IPS DF 6.9 (cell line): ENCODE data around the gene RYR1.

Experiments
- DNase-seq: peaks from one replicate; pipeline ENCODE4 v3.0.0-alpha.2; 2013; ENCODE audit warnings: low read depth, low spot score
- H3K27ac ChIP-seq: one replicate; pipeline ENCODE4 v1.5.1; 2013; ENCODE audit warnings: low read length, control low read depth
- H3K27me3 ChIP-seq: 2 replicates; pipeline ENCODE4 v1.6.1; 2013; ENCODE audit warnings: mild to moderate bottlenecking, low read length; ENCODE audit not compliant: control insufficient read depth, insufficient read depth
- H3K36me3 ChIP-seq: 2 replicates; pipeline ENCODE4 v1.6.1; 2013; ENCODE audit warnings: low read length; ENCODE audit not compliant: control insufficient read depth, insufficient read depth
- H3K4me1 ChIP-seq: 2 replicates; pipeline ENCODE4 v1.6.1; 2013; ENCODE audit warnings: low read length; ENCODE audit not compliant: control insufficient read depth, insufficient read depth
- H3K4me3 ChIP-seq: 2 replicates; pipeline ENCODE4 v1.5.1; 2013; ENCODE audit warnings: mild to moderate bottlenecking, low read length
- H3K9me3 ChIP-seq: 2 replicates; pipeline ENCODE4 v1.6.1; 2013; ENCODE audit warnings: low read length, inconsistent platforms; ENCODE audit not compliant: control insufficient read depth, insufficient read depth
- WGBS: extraction: QIAGEN DNeasy Blood & Tissue Kit; methylation state at CpG from one replicate; pipeline ENCODE4 v1.1.7; 2013; ENCODE audit warnings: mixed read lengths, missing lambda C conversion rate; ENCODE audit not compliant: insufficient read length, insufficient coverage; 5-methylcytosine and 5-hydroxymethylcytosine counted together

RYR1 gene

GRCh38 chr19:38412961-38413360, 20.5 kb upstream of the RYR1 start:
- no peak for DNase-seq
- no peaks in the 10 kb centered on the region for H3K36me3 ChIP-seq
- H3K27me3 ChIP-seq: no peaks in the 10 kb centered on the region
- 0 out of 2 replicates have a peak, but pooled peaks cover 1% of the 10 kb centered on the region for H3K4me1 ChIP-seq
- H3K27ac ChIP-seq: no peak overlapping the region
- no CpG with 5 or more reads among the region's 11 CpGs for WGBS
- no peaks in the 10 kb centered on the region for H3K9me3 ChIP-seq
- H3K4me3 ChIP-seq: no peak overlapping the region

GRCh38 chr19:38413416-38413815, 20.1 kb upstream of the RYR1 start:
- no peaks in the 10 kb centered on the region for H3K27me3 ChIP-seq
- peaks cover 2% of the 10 kb centered on the region; the same call in 1 of the 2 replicates for H3K4me1 ChIP-seq
- no peaks in the 10 kb centered on the region for H3K36me3 ChIP-seq
- no peaks in the 10 kb centered on the region for H3K9me3 ChIP-seq
- no peak for DNase-seq
- no peak overlapping the region for H3K27ac ChIP-seq
- WGBS: no CpG with 5 or more reads among the region's 6 CpGs
- no peak overlapping the region for H3K4me3 ChIP-seq

- Histone ChIP-seq H3K4me1 (peaks cover 3% of the 10 kb centered on the region; the same call in 1 of the 2 replicates), H3K4me3 (no peak overlapping the region)
- WGBS: 100% methylated on average over 2 of the region's 8 CpGs
These were observed 16.3 kb upstream of the RYR1 start for GRCh38 chr19:38417146-38417543.

GRCh38 chr19:38417544-38418506, 15.7 kb upstream of the RYR1 start:
- no peaks in the 10 kb centered on the region for H3K9me3 ChIP-seq
- peaks cover 3% of the 10 kb centered on the region; the same call in 1 of the 2 replicates for H3K4me1 ChIP-seq
- H3K4me3 ChIP-seq: peak overlapping the region; percentile 62; the same call in 1 of the 2 replicates
- DNase-seq: no peak
- no CpG with 5 or more reads among the region's 49 CpGs for WGBS
- no peaks in the 10 kb centered on the region for H3K36me3 ChIP-seq
- H3K27me3 ChIP-seq: no peaks in the 10 kb centered on the region
- no peak overlapping the region for H3K27ac ChIP-seq

More at GRCh38 chr19:38417146-38417543, 16.3 kb upstream of the RYR1 start:
- Histone ChIP-seq H3K27me3 (no peaks in the 10 kb centered on the region), H3K9me3 (no peaks in the 10 kb centered on the region), H3K36me3 (no peaks in the 10 kb centered on the region), H3K27ac (no peak overlapping the region)
- DNase-seq: no peak

GRCh38 chr19:38420935-38421334, 12.6 kb upstream of the RYR1 start:
- no CpG with 5 or more reads among the region's 9 CpGs for WGBS
- no peak overlapping the region; the same call in 1 of the 2 replicates for H3K4me3 ChIP-seq

GRCh38 chr19:38421856-38422255, 11.6 kb upstream of the RYR1 start:
- DNase-seq: no peak
- Histone ChIP-seq H3K27ac (no peak overlapping the region), H3K4me3 (no peak overlapping the region), H3K27me3 (no peaks in the 10 kb centered on the region), H3K36me3 (no peaks in the 10 kb centered on the region), H3K9me3 (no peaks in the 10 kb centered on the region), H3K4me1 (peaks cover 8% of the 10 kb centered on the region)
- WGBS: no CpG with 5 or more reads among the region's 14 CpGs

More at GRCh38 chr19:38420935-38421334, 12.6 kb upstream of the RYR1 start:
- no peak overlapping the region for H3K27ac ChIP-seq
- DNase-seq: no peak
- H3K36me3 ChIP-seq: no peaks in the 10 kb centered on the region
- peaks cover 8% of the 10 kb centered on the region for H3K4me1 ChIP-seq
- no peaks in the 10 kb centered on the region for H3K9me3 ChIP-seq
- H3K27me3 ChIP-seq: no peaks in the 10 kb centered on the region

GRCh38 chr19:38422438-38422837, 11.1 kb upstream of the RYR1 start:
- Histone ChIP-seq H3K4me3 (no peak overlapping the region), H3K4me1 (peaks cover 10% of the 10 kb centered on the region), H3K27me3 (no peaks in the 10 kb centered on the region), H3K36me3 (no peaks in the 10 kb centered on the region), H3K27ac (no peak overlapping the region), H3K9me3 (no peaks in the 10 kb centered on the region)
- no peak for DNase-seq
- WGBS: no CpG with 5 or more reads among the region's 7 CpGs

- Histone ChIP-seq H3K4me1 (peaks cover 7% of the 10 kb centered on the region), H3K27ac (no peak overlapping the region), H3K4me3 (no peak overlapping the region), H3K27me3 (no peaks in the 10 kb centered on the region), H3K9me3 (no peaks in the 10 kb centered on the region), H3K36me3 (no peaks in the 10 kb centered on the region)
- no CpG with 5 or more reads among the region's 5 CpGs for WGBS
- no peak for DNase-seq
These were observed 9.2 kb upstream of the RYR1 start for GRCh38 chr19:38424272-38424671.

- Histone ChIP-seq H3K4me1 (peaks cover 7% of the 10 kb centered on the region), H3K9me3 (no peaks in the 10 kb centered on the region), H3K27me3 (no peaks in the 10 kb centered on the region), H3K36me3 (no peaks in the 10 kb centered on the region), H3K27ac (no peak overlapping the region), H3K4me3 (no peak overlapping the region)
- no peak for DNase-seq
- WGBS: no CpG with 5 or more reads among the region's 7 CpGs
These were observed 8.2 kb upstream of the RYR1 start for GRCh38 chr19:38425222-38425809.

- Histone ChIP-seq H3K9me3 (no peaks in the 10 kb centered on the region), H3K36me3 (no peaks in the 10 kb centered on the region), H3K27me3 (no peaks in the 10 kb centered on the region), H3K4me1 (peaks cover 7% of the 10 kb centered on the region), H3K27ac (no peak within 1 kb of the TSS), H3K4me3 (no peak within 1 kb of the TSS)
- no peak for DNase-seq
- no CpG with 5 or more reads among the region's 20 CpGs for WGBS
These were observed 7.6 kb upstream of the RYR1 start, which contains the start of gene RASGRP4 for GRCh38 chr19:38425810-38426466. Gene RASGRP4 (minus strand): TSS chr19:38426219. CDS start chr19:38426091, 128 bp downstream.
